ENCODE measurements around the gene FANCC. TPM values are rescaled to one million over a fixed set of nuclear protein-coding genes. Genes with fewer than 3 reads are reported as not detected.

FANCC gene
- total and polyA plus RNA-seq, 2 of the 4 experiments (the other 2 are of a cell fraction), result 4.7 to 6.3 TPM

DNA sequence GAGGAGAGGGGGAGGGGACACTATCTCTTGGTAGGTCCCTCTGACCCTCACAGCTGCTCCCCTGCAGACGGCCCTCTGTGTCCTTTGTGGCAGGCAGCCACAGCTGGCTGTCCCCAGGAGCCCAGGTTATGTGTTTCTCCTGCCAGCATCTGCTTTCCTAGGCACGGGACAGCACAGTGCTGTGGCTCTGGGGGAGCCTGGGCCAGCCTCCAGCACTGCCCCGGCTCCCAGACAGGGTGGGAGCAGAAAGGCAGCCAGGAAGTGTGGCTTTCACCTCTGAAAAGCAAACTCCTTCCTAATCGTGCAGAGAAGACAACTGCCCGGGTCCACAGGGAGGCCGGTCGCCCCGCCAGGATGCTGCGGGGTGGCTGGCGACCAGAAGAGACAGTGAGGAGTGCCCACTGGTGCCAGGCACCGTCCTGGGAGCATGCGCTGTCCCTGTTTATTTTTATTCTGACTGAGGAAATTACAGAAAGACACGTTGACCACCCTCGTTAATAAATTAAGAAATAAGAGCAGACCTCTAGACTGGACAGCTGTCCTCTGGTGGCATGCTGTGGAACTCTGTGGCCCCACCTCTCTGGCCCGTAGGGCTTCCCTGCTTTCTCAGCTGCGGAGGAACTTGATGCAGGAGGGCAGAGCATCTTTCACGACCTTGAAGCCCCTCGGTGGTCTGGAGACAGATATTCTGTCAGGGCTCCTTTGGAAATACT, 240.3 kb downstream of the FANCC start:
- Histone ChIP-seq H4K91ac (ENCODE audit: insufficient read depth, low read depth, low read length) (no peak overlapping the region), H2AK9ac (replicated peaks; ENCODE audit: low read depth, low read length, poor library complexity) (peak overlapping the region; percentile 43), H3K4me3 (ENCODE audit: insufficient read depth, low read depth, low read length) (no peak overlapping the region), H3K27me3 (ENCODE audit: control insufficient read depth, insufficient read depth, low read length) (no peaks in the 10 kb centered on the region), H3K18ac (ENCODE audit: low read depth, low read length) (no peak overlapping the region), H3K4me2 (ENCODE audit: low read depth, low read length) (no peak overlapping the region), H3K9me3 (ENCODE audit: control insufficient read depth, insufficient read depth, low read length) (no peaks in the 10 kb centered on the region), H3K79me1 (ENCODE audit: low read depth in 1 of 2, low read length in 2 of 2) (peaks cover 35 to 95% of the 10 kb centered on the region in 2 experiments), H4K8ac (ENCODE audit: low read depth in 2 of 2, low read length in 2 of 2) (peak overlapping the region in 1 of 2 experiments; percentile 27; a peak in 1 of 4 replicates), H3K4ac (ENCODE audit: low read depth, low read length) (0 out of 2 replicates have a peak overlapping the region, but pooled peaks have one; percentile 45), H2AFZ (replicated peaks; ENCODE audit: low read length, poor library complexity) (peak overlapping the region; percentile 36), H3K27ac (ENCODE audit: insufficient read depth, low read length) (peak overlapping the region; percentile 1; the same call in 1 of the 2 replicates), H3K9me1 (ENCODE audit: insufficient read depth, low read length) (peaks cover 29% of the 10 kb centered on the region), H3K56ac (ENCODE audit: extremely low read depth, insufficient read depth, low read length) (no peak overlapping the region), H2BK20ac (ENCODE audit: low read depth, low read length) (no peak overlapping the region), H4K5ac (ENCODE audit: low read depth, low read length) (no peak overlapping the region), H3K23ac (ENCODE audit: low read depth, low read length) (0 out of 2 replicates have a peak overlapping the region, but pooled peaks have one; percentile 27), H3K14ac (replicated peaks; ENCODE audit: low read depth, low read length) (0 out of 2 replicates have a peak overlapping the region, but pooled peaks have one; percentile 42), H3K9ac (ENCODE audit: low read depth, low read length) (no peak overlapping the region), H2AK5ac (ENCODE audit: low read depth, low read length) (no peak overlapping the region), H2BK120ac (ENCODE audit: low read depth, low read length) (no peak overlapping the region), H3K36me3 (ENCODE audit: control insufficient read depth, insufficient read depth, low read length) (peaks cover 55% of the 10 kb centered on the region), H3K4me1 (ENCODE audit: control insufficient read depth, insufficient read depth, low read length) (peaks cover 19% of the 10 kb centered on the region), H4K20me1 (ENCODE audit: insufficient read depth, low read length) (peaks cover 89% of the 10 kb centered on the region), H2BK5ac (ENCODE audit: low read depth, low read length, poor library complexity, severe bottlenecking) (no peak overlapping the region), H2BK15ac (ENCODE audit: low read depth, low read length) (no peak overlapping the region)
- TF ChIP-seq CEBPB (IDR thresholded peaks at IDR 0.05; ENCODE audit: low read depth, low read length) (no peak), RFX5 (IDR thresholded peaks at IDR 0.05; ENCODE audit: low read depth, low read length) (no peak), RCOR1 (IDR thresholded peaks at IDR 0.05; ENCODE audit: insufficient replicate concordance, low read length) (no peak), FOS (IDR thresholded peaks at IDR 0.05; ENCODE audit: low read depth, low read length) (no peak), NFE2L2 (IDR thresholded peaks at IDR 0.05; ENCODE audit: low read depth, low read length) (no peak), BHLHE40 (IDR thresholded peaks at IDR 0.05; ENCODE audit: low read depth, low read length) (no peak), POLR2A (IDR thresholded peaks at IDR 0.05; ENCODE audit: low read depth, low read length) (no peak), SMC3 (IDR thresholded peaks at IDR 0.05; ENCODE audit: low read depth, low read length) (no peak), MAFK (IDR thresholded peaks at IDR 0.05; ENCODE audit: low read depth, low read length) (no peak), MAZ (IDR thresholded peaks at IDR 0.05; ENCODE audit: borderline replicate concordance, low read depth, low read length) (no peak), MXI1 (IDR thresholded peaks at IDR 0.05; ENCODE audit: borderline replicate concordance, low read depth, low read length) (no peak), RAD21 (IDR thresholded peaks at IDR 0.05; ENCODE audit: low read length) (no peak)
- TF ChIP-seq, protein P1, sequence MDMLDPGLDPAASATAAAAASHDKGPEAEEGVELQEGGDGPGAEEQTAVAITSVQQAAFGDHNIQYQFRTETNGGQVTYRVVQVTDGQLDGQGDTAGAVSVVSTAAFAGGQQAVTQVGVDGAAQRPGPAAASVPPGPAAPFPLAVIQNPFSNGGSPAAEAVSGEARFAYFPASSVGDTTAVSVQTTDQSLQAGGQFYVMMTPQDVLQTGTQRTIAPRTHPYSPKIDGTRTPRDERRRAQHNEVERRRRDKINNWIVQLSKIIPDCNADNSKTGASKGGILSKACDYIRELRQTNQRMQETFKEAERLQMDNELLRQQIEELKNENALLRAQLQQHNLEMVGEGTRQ (IDR thresholded peaks at IDR 0.05; ENCODE audit: low read depth, low read length), result no peak
- TF ChIP-seq, protein P2, sequence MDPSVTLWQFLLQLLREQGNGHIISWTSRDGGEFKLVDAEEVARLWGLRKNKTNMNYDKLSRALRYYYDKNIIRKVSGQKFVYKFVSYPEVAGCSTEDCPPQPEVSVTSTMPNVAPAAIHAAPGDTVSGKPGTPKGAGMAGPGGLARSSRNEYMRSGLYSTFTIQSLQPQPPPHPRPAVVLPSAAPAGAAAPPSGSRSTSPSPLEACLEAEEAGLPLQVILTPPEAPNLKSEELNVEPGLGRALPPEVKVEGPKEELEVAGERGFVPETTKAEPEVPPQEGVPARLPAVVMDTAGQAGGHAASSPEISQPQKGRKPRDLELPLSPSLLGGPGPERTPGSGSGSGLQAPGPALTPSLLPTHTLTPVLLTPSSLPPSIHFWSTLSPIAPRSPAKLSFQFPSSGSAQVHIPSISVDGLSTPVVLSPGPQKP (IDR thresholded peaks at IDR 0.05; ENCODE audit: borderline replicate concordance, low read depth, low read length), result no peak
- TF ChIP-seq, protein P3, sequence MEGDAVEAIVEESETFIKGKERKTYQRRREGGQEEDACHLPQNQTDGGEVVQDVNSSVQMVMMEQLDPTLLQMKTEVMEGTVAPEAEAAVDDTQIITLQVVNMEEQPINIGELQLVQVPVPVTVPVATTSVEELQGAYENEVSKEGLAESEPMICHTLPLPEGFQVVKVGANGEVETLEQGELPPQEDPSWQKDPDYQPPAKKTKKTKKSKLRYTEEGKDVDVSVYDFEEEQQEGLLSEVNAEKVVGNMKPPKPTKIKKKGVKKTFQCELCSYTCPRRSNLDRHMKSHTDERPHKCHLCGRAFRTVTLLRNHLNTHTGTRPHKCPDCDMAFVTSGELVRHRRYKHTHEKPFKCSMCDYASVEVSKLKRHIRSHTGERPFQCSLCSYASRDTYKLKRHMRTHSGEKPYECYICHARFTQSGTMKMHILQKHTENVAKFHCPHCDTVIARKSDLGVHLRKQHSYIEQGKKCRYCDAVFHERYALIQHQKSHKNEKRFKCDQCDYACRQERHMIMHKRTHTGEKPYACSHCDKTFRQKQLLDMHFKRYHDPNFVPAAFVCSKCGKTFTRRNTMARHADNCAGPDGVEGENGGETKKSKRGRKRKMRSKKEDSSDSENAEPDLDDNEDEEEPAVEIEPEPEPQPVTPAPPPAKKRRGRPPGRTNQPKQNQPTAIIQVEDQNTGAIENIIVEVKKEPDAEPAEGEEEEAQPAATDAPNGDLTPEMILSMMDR (conservative IDR thresholded peaks at IDR 0.05; ENCODE audit: low read depth, low read length), result no peak
- no peak for DNase-seq
- in situ Hi-C loops (cut with MboI; ENCODE audit: low sequenced_read_pairs), result no loop called here
- no peak for ATAC-seq (ENCODE audit: low read depth)
- POLR2A ChIA-PET (ENCODE audit: unreplicated experiment), result no interaction called here
- CTCF ChIA-PET, result interaction anchor here (1.4 kb wide), 1 partner anchor 11 kb away, joined by 3 read pairs; no protein-coding TSS in a partner anchor
- dilution Hi-C loops (cut with HindIII; ENCODE audit: low sequenced_read_pairs, unreplicated experiment), result no loop called here
- intact Hi-C loops (cut with micrococcal nuclease), result loop anchor here (5.0 kb wide), 1 partner anchor 395 kb away; no protein-coding TSS in a partner anchor
- BruUV-seq (replicated peaks), result no TSS peak
- WGBS, 2 experiments (ENCODE audit: extremely low coverage in 2 of 2, insufficient read length in 1 of 2), result 80% methylated on average over 5 of the region's 18 CpGs; no CpG with 5 or more reads in 1 of the 2 experiments

Measured in IMR-90 (cell line).